OCI-LY3 (cell line): ENCODE measurements around the gene HOXB9.

Experiments
- H2AFZ ChIP-seq: fragments of 200-600, 300-600 bp; shearing (Covaris generic); 2 replicates; pipeline ENCODE4 v1.6.0; 2014; ENCODE audit warnings: antibody characterized with exemption, low read depth, low read length
- H3K27ac ChIP-seq: fragments of 200-600, 300-600 bp; sonication (generic); 2 replicates; pipeline ENCODE4 v1.5.1; 2014; ENCODE audit warnings: mild to moderate bottlenecking, low read length, moderate library complexity, mixed read lengths
- H3K27me3 ChIP-seq: fragments of 200-600, 300-600 bp; sonication (generic); 2 replicates; pipeline ENCODE4 v1.6.1; 2014; ENCODE audit warnings: low read depth, low read length, mixed read lengths
- H3K36me3 ChIP-seq: fragments of 200-600, 300-600 bp; sonication (generic); replicated peaks from 2 replicates; pipeline ENCODE3; 2014; ENCODE audit warnings: low read depth, low read length, mixed read lengths
- H3K4me1 ChIP-seq: fragments of 300-600, 200-600 bp; sonication (generic); 2 replicates; pipeline ENCODE4 v1.6.1; 2014; ENCODE audit warnings: low read length, mixed read lengths
- H3K4me2 ChIP-seq: fragments of 200-600, 300-600 bp; sonication (generic); 2 replicates; pipeline ENCODE4 v1.6.1; 2014; ENCODE audit warnings: low read length, mixed read lengths
- H3K4me3 ChIP-seq: fragments of 300-600, 200-600 bp; sonication (generic); 2 replicates; pipeline ENCODE4 v1.5.1; 2014; ENCODE audit warnings: antibody characterized with exemption, mild to moderate bottlenecking, low read length, moderate library complexity
- H3K79me2 ChIP-seq: fragments of 300-600, 200-600 bp; shearing (Covaris generic); 2 replicates; pipeline ENCODE4 v1.6.1; 2014; ENCODE audit warnings: mild to moderate bottlenecking, low read length, mixed read lengths
- H3K9ac ChIP-seq: fragments of 300-600, 200-600 bp; shearing (Covaris generic); 2 replicates; pipeline ENCODE4 v1.6.0; 2014; ENCODE audit warnings: mild to moderate bottlenecking, low read length, moderate library complexity
- H3K9me3 ChIP-seq: fragments of 200-600, 300-600 bp; shearing (Covaris generic); 2 replicates; pipeline ENCODE4 v1.6.1; 2014; ENCODE audit warnings: low read length, mixed read lengths; ENCODE audit not compliant: insufficient read depth
- H4K20me1 ChIP-seq: fragments of 200-600, 300-600 bp; sonication (generic); 2 replicates; pipeline ENCODE4 v1.6.1; 2016; ENCODE audit warnings: low read length, mixed read lengths; ENCODE audit not compliant: insufficient read depth
- CTCF ChIP-seq: fragments of 200-600, 300-600 bp; sonication (generic); IDR thresholded peaks from 2 replicates; pipeline ENCODE4 v1.5.1; 2014; ENCODE audit warnings: antibody characterized with exemption, low read length, low read depth
- EZH2phosphoT487 ChIP-seq: fragments of 200-600 bp; shearing (Covaris generic); IDR thresholded peaks from 2 replicates; pipeline ENCODE4 v1.6.1; 2018; ENCODE audit warnings: antibody characterized with exemption, mixed run types, low read depth

The HOXB9 gene

GRCh38 chr17:48595278-48595999 is 30.7 kb downstream of the HOXB9 start:
- H4K20me1 ChIP-seq, result no peaks in the 10 kb centered on the region
- H2AFZ ChIP-seq, result no peak overlapping the region
- H3K9ac ChIP-seq, result no peak overlapping the region
- H3K79me2 ChIP-seq, result peaks cover 7% of the 10 kb centered on the region; the same call in 1 of the 2 replicates
- peaks cover 25% of the 10 kb centered on the region for H3K27me3 ChIP-seq
- H3K9me3 ChIP-seq, result no peaks in the 10 kb centered on the region
- H3K4me3 ChIP-seq, result no peak overlapping the region
- H3K27ac ChIP-seq, result no peak overlapping the region
- H3K36me3 ChIP-seq, result no peaks in the 10 kb centered on the region
- no peak overlapping the region for H3K4me2 ChIP-seq
- no peak for TF ChIP-seq CTCF
- no peak for TF ChIP-seq EZH2phosphoT487
- H3K4me1 ChIP-seq, result peaks cover 15% of the 10 kb centered on the region

GRCh38 chr17:48594538-48595277 is 31.4 kb downstream of the HOXB9 start:
- Histone ChIP-seq H3K4me3 (no peak overlapping the region), H2AFZ (no peak overlapping the region), H3K4me2 (no peak overlapping the region), H3K27me3 (peaks cover 26% of the 10 kb centered on the region), H4K20me1 (no peaks in the 10 kb centered on the region), H3K9me3 (no peaks in the 10 kb centered on the region), H3K9ac (no peak overlapping the region), H3K27ac (no peak overlapping the region), H3K36me3 (no peaks in the 10 kb centered on the region), H3K79me2 (peaks cover 7% of the 10 kb centered on the region; the same call in 1 of the 2 replicates), H3K4me1 (peaks cover 22% of the 10 kb centered on the region)
- no peak for TF ChIP-seq CTCF
- no peak for TF ChIP-seq EZH2phosphoT487

GRCh38 chr17:48593840-48594537 is 32.2 kb downstream of the HOXB9 start:
- Histone ChIP-seq H3K9me3 (no peaks in the 10 kb centered on the region), H3K79me2 (peaks cover 7% of the 10 kb centered on the region; the same call in 1 of the 2 replicates), H3K4me1 (peaks cover 29% of the 10 kb centered on the region), H3K9ac (peak overlapping the region; percentile 12; the same call in 1 of the 2 replicates), H4K20me1 (no peaks in the 10 kb centered on the region), H3K36me3 (no peaks in the 10 kb centered on the region), H2AFZ (no peak overlapping the region), H3K4me2 (peak overlapping the region; percentile 80), H3K4me3 (peak overlapping the region; percentile 68), H3K27ac (no peak overlapping the region), H3K27me3 (peaks cover 26% of the 10 kb centered on the region)
- TF ChIP-seq CTCF (peak; percentile 89), EZH2phosphoT487 (no peak)
